Endothelial cell (in vitro differentiated cells): ENCODE measurements around the gene CSPG5. TPM values are rescaled to one million over a fixed set of nuclear protein-coding genes. Genes with fewer than 3 reads are reported as not detected.

ENCODE experiments used
- DNase-seq: peaks from one replicate; pipeline ENCODE4 v3.0.0; 2021; ENCODE audit warnings: low spot score
- H3K27ac Mint-ChIP-seq: one replicate; pipeline ENCODE4 v1.8.0; 2021; ENCODE audit warnings: mixed read lengths, inconsistent platforms; ENCODE audit not compliant: unreplicated experiment
- H3K27me3 Mint-ChIP-seq: one replicate; pipeline ENCODE4 v1.8.0; 2021; ENCODE audit warnings: mild to moderate bottlenecking, moderate library complexity, mixed read lengths, inconsistent platforms; ENCODE audit not compliant: unreplicated experiment
- H3K36me3 Mint-ChIP-seq: one replicate; pipeline ENCODE4 v1.8.0; 2021; ENCODE audit warnings: mild to moderate bottlenecking, low read depth, mixed read lengths, inconsistent platforms; ENCODE audit not compliant: unreplicated experiment
- H3K4me1 Mint-ChIP-seq: one replicate; pipeline ENCODE4 v1.8.0; 2021; ENCODE audit warnings: mild to moderate bottlenecking, mixed read lengths, inconsistent platforms; ENCODE audit not compliant: unreplicated experiment
- H3K4me3 Mint-ChIP-seq: one replicate; pipeline ENCODE4 v1.8.0; 2021; ENCODE audit warnings: mild to moderate bottlenecking, mixed read lengths, inconsistent platforms; ENCODE audit not compliant: unreplicated experiment
- H3K9me3 Mint-ChIP-seq: one replicate; pipeline ENCODE4 v1.8.0; 2021; ENCODE audit warnings: mixed read lengths, inconsistent platforms; ENCODE audit not compliant: unreplicated experiment
- total RNA-seq: library from RNA; stranded (reverse); fragmentation: NEBNext Ultra II Directional; extraction: Animal tissue kit (Norgen Biotek cat#: 25700); gene quantifications from one replicate; pipeline ENCODE4 v1.2.1, GENCODE V29; 2021; ENCODE audit not compliant: unreplicated experiment
- TF ChIP-seq, protein P1 (sequence below): fragments of 200-600 bp; sonication (generic); IDR thresholded peaks from one replicate; pipeline ENCODE4 v1.5.0; 2021; ENCODE audit warnings: antibody characterized with exemption; ENCODE audit not compliant: unreplicated experiment

CSPG5 gene
- total RNA-seq, 1 donor from 2014 or later: 0.23 TPM

DNA sequence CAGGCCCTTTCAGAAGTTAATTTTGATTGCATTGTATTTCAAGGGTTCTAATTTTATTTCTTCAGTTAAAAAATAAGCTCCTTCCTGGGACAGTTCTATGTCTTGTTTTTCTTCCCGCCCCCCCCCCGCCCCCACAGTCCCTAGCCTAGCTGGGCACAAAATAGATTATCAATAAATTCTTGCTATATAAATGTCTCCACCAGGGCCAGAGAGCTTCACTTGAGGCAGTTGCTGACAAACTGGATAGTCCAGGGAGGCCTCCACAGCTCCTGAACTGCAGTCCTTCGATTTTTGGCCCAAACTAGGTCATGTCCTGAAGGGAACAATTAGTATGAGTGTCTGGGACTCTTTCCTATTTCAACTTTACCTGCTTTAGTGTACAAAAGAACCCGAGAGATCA, 9.9 kb upstream of the CSPG5 start:
- TF ChIP-seq, protein P1, sequence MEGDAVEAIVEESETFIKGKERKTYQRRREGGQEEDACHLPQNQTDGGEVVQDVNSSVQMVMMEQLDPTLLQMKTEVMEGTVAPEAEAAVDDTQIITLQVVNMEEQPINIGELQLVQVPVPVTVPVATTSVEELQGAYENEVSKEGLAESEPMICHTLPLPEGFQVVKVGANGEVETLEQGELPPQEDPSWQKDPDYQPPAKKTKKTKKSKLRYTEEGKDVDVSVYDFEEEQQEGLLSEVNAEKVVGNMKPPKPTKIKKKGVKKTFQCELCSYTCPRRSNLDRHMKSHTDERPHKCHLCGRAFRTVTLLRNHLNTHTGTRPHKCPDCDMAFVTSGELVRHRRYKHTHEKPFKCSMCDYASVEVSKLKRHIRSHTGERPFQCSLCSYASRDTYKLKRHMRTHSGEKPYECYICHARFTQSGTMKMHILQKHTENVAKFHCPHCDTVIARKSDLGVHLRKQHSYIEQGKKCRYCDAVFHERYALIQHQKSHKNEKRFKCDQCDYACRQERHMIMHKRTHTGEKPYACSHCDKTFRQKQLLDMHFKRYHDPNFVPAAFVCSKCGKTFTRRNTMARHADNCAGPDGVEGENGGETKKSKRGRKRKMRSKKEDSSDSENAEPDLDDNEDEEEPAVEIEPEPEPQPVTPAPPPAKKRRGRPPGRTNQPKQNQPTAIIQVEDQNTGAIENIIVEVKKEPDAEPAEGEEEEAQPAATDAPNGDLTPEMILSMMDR: peak; percentile 33
- Mint-ChIP-seq H3K9me3 (no peaks in the 10 kb centered on the region), H3K27me3 (no peaks in the 10 kb centered on the region), H3K4me3 (no peak overlapping the region), H3K36me3 (peaks cover 50% of the 10 kb centered on the region), H3K27ac (no peak overlapping the region), H3K4me1 (peaks cover 32% of the 10 kb centered on the region)
- no peak for DNase-seq

DNA sequence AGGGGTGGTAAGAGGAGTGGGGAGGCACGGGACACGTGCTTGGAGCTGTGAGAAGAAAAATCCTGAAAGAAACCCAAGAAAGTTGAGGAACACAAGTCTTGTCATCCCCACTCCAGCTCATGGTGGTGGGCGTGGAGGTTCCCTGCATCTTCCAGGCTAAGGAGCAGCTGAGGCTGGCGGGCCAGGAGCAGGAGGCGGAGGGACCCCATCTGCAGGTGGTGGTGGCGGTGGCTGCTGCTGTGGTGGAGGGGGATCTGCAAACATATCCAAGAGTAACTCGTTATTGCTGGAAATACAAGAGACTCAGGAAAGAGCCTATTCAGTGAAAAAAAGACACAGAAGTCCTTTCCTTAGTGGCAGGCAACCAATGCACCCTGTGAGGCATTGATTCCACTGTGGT, 9.4 kb upstream of the CSPG5 start:
- Mint-ChIP-seq H3K9me3 (no peaks in the 10 kb centered on the region), H3K27me3 (no peaks in the 10 kb centered on the region), H3K4me1 (peaks cover 32% of the 10 kb centered on the region), H3K27ac (no peak overlapping the region), H3K4me3 (no peak overlapping the region), H3K36me3 (peaks cover 50% of the 10 kb centered on the region)
- DNase-seq: no peak
- TF ChIP-seq, protein P1: no peak

DNA sequence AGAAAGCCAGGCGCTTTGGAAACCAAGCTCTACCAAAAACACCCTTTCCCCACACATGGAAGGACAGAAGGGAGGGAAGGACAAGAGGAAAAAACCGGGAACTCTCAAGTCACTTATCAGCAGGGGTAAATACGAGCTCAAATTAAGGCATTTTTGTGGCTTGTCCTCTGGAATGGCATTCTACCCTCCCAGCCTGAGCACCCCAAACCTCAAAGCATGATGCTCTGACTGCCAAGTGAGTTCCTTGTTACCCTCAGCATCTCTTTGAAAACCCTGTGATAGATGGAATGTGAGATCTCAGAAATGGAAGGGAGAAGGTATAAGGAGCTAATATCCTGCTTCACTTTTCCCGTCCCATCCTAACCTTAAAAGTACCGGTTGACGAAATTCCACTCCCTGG, 8.1 kb upstream of the CSPG5 start:
- TF ChIP-seq, protein P1: no peak
- DNase-seq: no peak
- Mint-ChIP-seq H3K9me3 (no peaks in the 10 kb centered on the region), H3K36me3 (peaks cover 50% of the 10 kb centered on the region), H3K27ac (peak overlapping the region; percentile 74), H3K4me3 (no peak overlapping the region), H3K4me1 (peaks cover 30% of the 10 kb centered on the region), H3K27me3 (peaks cover 4% of the 10 kb centered on the region)

DNA sequence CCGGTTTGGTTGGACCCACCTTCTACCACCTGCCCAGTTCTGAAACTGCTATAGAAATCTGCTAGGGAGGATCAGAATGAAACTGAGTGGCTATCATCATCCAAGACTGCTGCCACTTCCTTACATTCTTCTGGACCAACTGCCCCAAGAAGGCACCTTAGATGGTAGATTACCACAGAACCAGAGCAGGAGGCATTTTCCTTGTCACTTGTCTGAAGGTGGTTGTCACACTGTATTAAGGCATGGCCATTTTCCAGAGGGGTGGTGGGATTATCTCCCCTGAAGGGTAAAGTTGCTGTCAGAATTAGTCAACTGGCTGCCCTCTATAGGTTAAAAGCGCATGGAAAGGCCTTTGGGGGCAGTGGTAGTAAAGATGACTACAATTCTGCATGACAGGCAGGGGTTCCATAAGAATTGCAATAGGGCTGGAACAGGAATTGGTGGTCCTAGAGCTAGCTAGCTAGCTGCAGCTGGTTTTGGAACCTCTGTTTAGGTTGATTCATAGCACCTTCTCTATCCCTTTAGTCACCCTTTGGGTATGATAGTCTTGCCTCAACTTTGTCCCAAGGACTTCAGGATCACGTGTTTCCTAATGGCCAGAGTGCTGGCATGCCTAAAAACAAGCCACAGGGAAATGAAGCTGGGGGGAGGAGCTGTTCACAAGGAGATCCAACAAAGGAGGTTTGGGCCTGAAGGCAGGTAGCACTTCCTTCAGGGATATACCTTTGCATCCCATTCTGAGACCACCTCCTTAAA, 4.8 kb upstream of the CSPG5 start:
- peaks cover 14% of the 10 kb centered on the region for H3K27me3 Mint-ChIP-seq
- H3K9me3 Mint-ChIP-seq: no peaks in the 10 kb centered on the region
- H3K36me3 Mint-ChIP-seq: peaks cover 34% of the 10 kb centered on the region
- TF ChIP-seq, protein P1: no peak
- peaks cover 23% of the 10 kb centered on the region for H3K4me1 Mint-ChIP-seq
- no peak for DNase-seq
- H3K4me3 Mint-ChIP-seq: no peak overlapping the region
- no peak overlapping the region for H3K27ac Mint-ChIP-seq

DNA sequence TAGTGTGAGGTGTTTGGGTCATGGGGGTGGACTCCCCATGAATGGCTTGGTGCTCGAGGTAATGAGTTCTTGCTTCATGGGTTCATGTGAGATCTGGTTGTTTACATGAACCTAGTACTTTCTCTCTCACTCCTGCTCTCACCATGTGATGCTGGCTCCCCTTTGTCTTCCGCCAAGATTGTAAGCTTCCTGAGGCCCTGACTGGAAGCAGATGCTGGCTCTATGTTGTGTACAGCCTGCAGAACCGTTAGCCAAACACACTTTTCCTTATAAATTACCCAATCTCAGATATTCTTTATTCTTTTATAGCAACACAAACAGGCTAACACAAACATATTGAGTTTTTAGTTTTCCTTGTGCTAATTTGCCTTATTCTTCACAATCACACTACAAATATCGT, 3.2 kb upstream of the CSPG5 start:
- Mint-ChIP-seq H3K4me1 (peaks cover 17% of the 10 kb centered on the region), H3K27ac (no peak overlapping the region), H3K36me3 (peaks cover 23% of the 10 kb centered on the region), H3K4me3 (no peak overlapping the region), H3K9me3 (no peaks in the 10 kb centered on the region), H3K27me3 (peaks cover 18% of the 10 kb centered on the region)
- TF ChIP-seq, protein P1: no peak
- DNase-seq: no peak
